Stomach smooth muscle (tissue), 2 donors: ENCODE measurements around the gene CADM2.

Experiments
- H3K27ac ChIP-seq: one replicate; pipeline ENCODE4 v1.7.0; 2013; ENCODE audit warnings: mild to moderate bottlenecking, low read length, inconsistent platforms
- H3K27me3 ChIP-seq, 2 donors: one replicate each; pipeline ENCODE4 v1.7.0; 2013; ENCODE audit warnings: low read length in 2 of 2; ENCODE audit not compliant: insufficient read depth in 2 of 2, control insufficient read depth in 1 of 2
- H3K36me3 ChIP-seq, 2 donors: one replicate each; pipeline ENCODE4 v1.7.0; 2013; ENCODE audit warnings: low read length in 2 of 2; ENCODE audit not compliant: control insufficient read depth in 2 of 2, insufficient read depth in 2 of 2
- H3K4me1 ChIP-seq: one replicate; pipeline ENCODE4 v1.7.0; 2013; ENCODE audit warnings: low read length; ENCODE audit not compliant: control insufficient read depth, insufficient read depth
- H3K4me3 ChIP-seq, 2 donors: one replicate each; pipeline ENCODE4 v1.7.0; 2013; ENCODE audit warnings: low read length in 2 of 2
- H3K9ac ChIP-seq, 2 donors: one replicate each; pipeline ENCODE4 v1.7.0; 2013; ENCODE audit warnings: low read length in 2 of 2, mild to moderate bottlenecking in 1 of 2
- H3K9me3 ChIP-seq, 2 donors: one replicate each; pipeline ENCODE4 v1.7.0; 2013; ENCODE audit warnings: low read length in 2 of 2; ENCODE audit not compliant: control insufficient read depth in 2 of 2
- donor health status: healthy.
- donor health status: Pancreatic carcinoma.

The CADM2 gene

DNA sequence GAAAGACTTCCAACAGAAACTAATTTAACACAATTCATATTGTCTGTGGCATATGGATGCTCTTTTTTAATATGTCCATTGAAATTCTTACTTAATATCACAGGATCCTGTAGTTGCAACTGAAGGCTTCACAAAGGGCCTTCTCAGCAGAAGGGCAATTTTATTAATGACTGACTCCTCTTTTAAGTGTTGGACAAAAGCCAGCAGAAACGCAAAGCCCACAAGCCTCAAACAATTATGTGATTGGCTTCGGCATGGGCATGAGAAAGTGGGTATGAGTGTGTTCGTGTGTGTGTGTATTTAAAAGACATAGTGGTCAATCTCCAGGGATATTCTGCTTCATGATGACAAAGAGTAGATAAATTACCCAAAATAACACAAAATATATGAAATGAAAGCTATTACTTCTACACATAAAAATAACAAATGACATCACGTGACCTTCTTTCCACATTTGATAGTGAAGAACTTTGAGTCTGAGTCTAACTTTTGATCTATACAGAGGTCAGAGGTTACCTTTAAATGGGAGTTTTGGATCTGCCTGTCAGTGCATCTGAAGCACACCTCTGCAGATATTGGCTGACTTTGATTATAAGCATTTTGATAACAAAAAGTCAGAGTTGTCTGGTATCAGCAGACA, 496.9 kb downstream of the CADM2 start:
- no peak overlapping the region for H3K4me3 ChIP-seq
- H3K36me3 ChIP-seq: no peaks in the 10 kb centered on the region
- H3K4me1 ChIP-seq: no peaks in the 10 kb centered on the region
- no peak overlapping the region for H3K27ac ChIP-seq
- no peaks in the 10 kb centered on the region for H3K27me3 ChIP-seq
- H3K9me3 ChIP-seq: no peaks in the 10 kb centered on the region
- no peak overlapping the region for H3K9ac ChIP-seq

- no peak overlapping the region for H3K9ac ChIP-seq
- no peaks in the 10 kb centered on the region for H3K4me1 ChIP-seq
- H3K9me3 ChIP-seq: no peaks in the 10 kb centered on the region
- no peak overlapping the region for H3K27ac ChIP-seq
- H3K36me3 ChIP-seq: no peaks in the 10 kb centered on the region
- no peak overlapping the region for H3K4me3 ChIP-seq
- H3K27me3 ChIP-seq: no peaks in the 10 kb centered on the region
Measured at GRCh38 chr3:85474241-85474640, 515.5 kb downstream of the CADM2 start.

- Histone ChIP-seq H3K27me3 (no peaks in the 10 kb centered on the region), H3K36me3 (no peaks in the 10 kb centered on the region), H3K9ac (no peak overlapping the region), H3K9me3 (no peaks in the 10 kb centered on the region), H3K27ac (no peak overlapping the region), H3K4me1 (no peaks in the 10 kb centered on the region), H3K4me3 (no peak overlapping the region)
Measured at GRCh38 chr3:85475346-85475745, 516.6 kb downstream of the CADM2 start.

- Histone ChIP-seq H3K27ac (no peak overlapping the region), H3K4me3 (no peak overlapping the region), H3K9ac (no peak overlapping the region), H3K27me3 (no peaks in the 10 kb centered on the region), H3K4me1 (no peaks in the 10 kb centered on the region), H3K9me3 (no peaks in the 10 kb centered on the region), H3K36me3 (no peaks in the 10 kb centered on the region)
Measured at GRCh38 chr3:85476891-85477495, 518.2 kb downstream of the CADM2 start.

DNA sequence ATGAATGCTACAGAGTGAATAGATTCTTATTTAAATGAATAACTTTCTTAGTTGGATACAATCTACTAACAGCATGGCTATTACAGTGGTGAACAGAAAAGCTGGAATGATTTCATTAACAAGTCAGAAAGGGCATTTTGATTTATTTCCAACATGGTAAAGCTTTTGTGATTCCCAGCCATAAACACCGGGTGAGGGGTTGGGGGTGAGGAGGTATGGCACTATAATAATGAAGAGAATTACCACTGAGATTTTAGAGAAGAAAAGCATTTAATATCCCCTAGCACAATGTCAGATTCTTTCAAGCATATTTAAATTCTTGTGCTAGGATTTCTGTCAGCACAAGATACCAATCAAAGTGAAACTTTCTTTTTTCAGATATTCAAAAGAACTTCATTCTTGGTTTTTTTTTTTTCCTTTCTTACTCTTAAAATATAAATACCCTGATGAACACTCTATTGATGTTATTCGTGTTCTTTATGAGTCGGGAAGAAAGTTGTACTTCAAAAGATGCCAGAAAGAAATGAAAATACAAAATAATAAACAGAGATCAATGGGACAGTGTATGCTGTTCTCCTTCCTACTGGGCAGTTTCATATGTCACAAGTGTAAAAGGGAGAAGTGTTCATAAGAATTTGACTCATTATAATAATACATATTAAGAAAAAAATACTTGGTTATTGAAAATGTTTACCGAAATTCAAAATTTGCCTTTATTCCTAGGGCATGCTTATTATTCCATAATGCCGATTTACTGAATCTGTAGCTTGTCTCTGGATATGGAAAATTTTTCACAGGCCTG, 522.8 kb downstream of the CADM2 start:
- no peak overlapping the region for H3K4me3 ChIP-seq
- H3K4me1 ChIP-seq: no peaks in the 10 kb centered on the region
- no peaks in the 10 kb centered on the region for H3K27me3 ChIP-seq
- no peaks in the 10 kb centered on the region for H3K9me3 ChIP-seq
- no peak overlapping the region for H3K27ac ChIP-seq
- no peaks in the 10 kb centered on the region for H3K36me3 ChIP-seq
- no peak overlapping the region for H3K9ac ChIP-seq

GRCh38 chr3:85482213-85482490, 523.4 kb downstream of the CADM2 start:
- Histone ChIP-seq H3K4me1 (no peaks in the 10 kb centered on the region), H3K27me3 (no peaks in the 10 kb centered on the region), H3K9me3 (no peaks in the 10 kb centered on the region), H3K4me3 (no peak overlapping the region), H3K9ac (no peak overlapping the region), H3K27ac (no peak overlapping the region), H3K36me3 (no peaks in the 10 kb centered on the region)

DNA sequence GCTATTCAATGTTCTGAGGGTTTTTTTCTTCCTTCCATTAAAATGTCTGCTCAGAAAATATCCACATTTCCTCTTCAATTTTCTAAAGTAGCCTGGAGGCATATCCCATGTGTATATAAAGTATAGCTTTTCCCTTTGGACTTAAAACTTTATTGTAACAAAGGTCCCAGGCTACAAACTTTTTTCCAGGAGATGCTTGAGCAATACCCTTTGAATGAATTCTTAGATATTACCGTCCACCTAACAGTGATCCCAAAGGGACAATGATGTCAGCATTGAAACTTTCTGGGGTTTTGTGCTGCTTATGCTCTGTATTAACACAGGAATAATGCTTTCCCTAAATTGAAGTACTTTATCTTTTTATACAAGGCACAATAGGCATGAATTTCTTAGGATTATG, 525.2 kb downstream of the CADM2 start:
- no peaks in the 10 kb centered on the region for H3K36me3 ChIP-seq
- no peaks in the 10 kb centered on the region for H3K9me3 ChIP-seq
- H3K4me1 ChIP-seq: no peaks in the 10 kb centered on the region
- no peak overlapping the region for H3K9ac ChIP-seq
- H3K4me3 ChIP-seq: no peak overlapping the region
- no peaks in the 10 kb centered on the region for H3K27me3 ChIP-seq
- H3K27ac ChIP-seq: no peak overlapping the region

DNA sequence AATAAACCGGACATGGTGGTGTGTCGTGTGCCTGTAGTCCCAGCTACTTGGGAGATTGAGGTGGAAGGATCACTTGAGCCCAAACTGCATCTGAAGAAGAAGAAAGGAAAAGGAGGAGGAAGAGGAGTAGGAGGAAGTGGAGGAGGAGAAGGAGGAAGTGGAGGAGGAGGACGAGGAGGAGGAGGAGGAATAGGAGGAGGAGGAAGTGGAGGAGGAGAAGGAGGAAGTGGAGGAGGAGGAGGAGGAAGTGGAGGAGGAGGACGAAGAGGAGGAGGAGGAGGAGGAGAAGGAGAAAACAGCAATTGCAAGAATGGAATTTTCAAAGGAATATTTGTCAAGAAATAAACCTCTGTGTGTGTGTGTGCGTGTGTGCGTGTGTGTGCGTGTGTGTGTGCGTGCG, 528.6 kb downstream of the CADM2 start:
- Histone ChIP-seq H3K9me3 (no peaks in the 10 kb centered on the region), H3K27ac (no peak overlapping the region), H3K4me1 (no peaks in the 10 kb centered on the region), H3K9ac (no peak overlapping the region), H3K36me3 (no peaks in the 10 kb centered on the region), H3K27me3 (no peaks in the 10 kb centered on the region), H3K4me3 (no peak overlapping the region)

DNA sequence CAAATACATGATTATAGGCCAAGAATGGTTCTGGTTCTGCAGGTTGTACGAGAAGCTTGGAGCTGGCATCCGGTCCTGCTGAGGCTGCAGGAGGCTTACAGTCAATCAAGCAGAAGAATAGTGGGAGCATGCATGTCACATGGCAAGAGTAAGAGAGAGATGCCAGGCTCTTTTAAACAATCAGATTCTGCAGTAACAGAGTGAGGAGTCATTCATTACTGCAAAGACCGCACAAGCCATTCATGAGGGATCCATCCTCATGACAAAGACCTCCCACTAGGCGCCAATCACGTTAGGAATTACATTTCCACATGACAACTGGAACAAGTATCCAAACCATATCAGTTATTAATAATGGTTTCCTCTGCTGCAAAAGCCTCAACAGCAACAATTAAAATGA, 536.8 kb downstream of the CADM2 start:
- Histone ChIP-seq H3K4me1 (no peaks in the 10 kb centered on the region), H3K36me3 (no peaks in the 10 kb centered on the region), H3K9ac (no peak overlapping the region), H3K4me3 (no peak overlapping the region), H3K27ac (no peak overlapping the region), H3K9me3 (no peaks in the 10 kb centered on the region), H3K27me3 (no peaks in the 10 kb centered on the region)

GRCh38 chr3:85498177-85498576, 539.4 kb downstream of the CADM2 start:
- Histone ChIP-seq H3K4me1 (no peaks in the 10 kb centered on the region), H3K27me3 (no peaks in the 10 kb centered on the region), H3K27ac (no peak overlapping the region), H3K4me3 (no peak overlapping the region), H3K9me3 (no peaks in the 10 kb centered on the region), H3K9ac (no peak overlapping the region), H3K36me3 (no peaks in the 10 kb centered on the region)
